ENCODE measurements around the gene EML6.
"Not testable (repeated sequence)": the region's sequence is repeated elsewhere in the genome, so short reads cannot be mapped to it uniquely, and the experiment has no call there.

Gene EML6

GRCh38 chr2:54692556-54692955 is 30.9 kb upstream of the EML6 start:
- no peak for TF ChIP-seq CTCF (IDR thresholded peaks at IDR 0.05; ENCODE audit: insufficient read depth, low read depth, low read length, missing control alignments)
- no peak overlapping the region for H3K4me3 ChIP-seq (ENCODE audit: low read depth, low read length)
- DNase-seq (ENCODE audit: low read depth) = no peak

- TF ChIP-seq CTCF (IDR thresholded peaks at IDR 0.05; ENCODE audit: insufficient read depth, low read depth, low read length, missing control alignments) = no peak
- no peak for DNase-seq (ENCODE audit: low read depth)
- H3K4me3 ChIP-seq (ENCODE audit: low read depth, low read length) = no peak overlapping the region
Observed at GRCh38 chr2:54695378-54695777, 28.1 kb upstream of the EML6 start.

- TF ChIP-seq CTCF (IDR thresholded peaks at IDR 0.05; ENCODE audit: insufficient read depth, low read depth, low read length, missing control alignments) = no peak
Observed at GRCh38 chr2:54697934-54698333, 25.5 kb upstream of the EML6 start.

GRCh38 chr2:54698926-54699325 is 24.5 kb upstream of the EML6 start:
- not testable (repeated sequence) for H3K4me3 ChIP-seq (ENCODE audit: low read depth, low read length); DNase-seq (ENCODE audit: low read depth)

More at GRCh38 chr2:54697934-54698333, 25.5 kb upstream of the EML6 start:
- no peak overlapping the region for H3K4me3 ChIP-seq (ENCODE audit: low read depth, low read length)
- DNase-seq (ENCODE audit: low read depth) = no peak

GRCh38 chr2:54699665-54700064 is 23.8 kb upstream of the EML6 start:
- no peak for DNase-seq (ENCODE audit: low read depth)
- no peak for TF ChIP-seq CTCF (IDR thresholded peaks at IDR 0.05; ENCODE audit: insufficient read depth, low read depth, low read length, missing control alignments)
- H3K4me3 ChIP-seq (ENCODE audit: low read depth, low read length) = no peak overlapping the region

GRCh38 chr2:54701029-54701428 is 22.4 kb upstream of the EML6 start:
- H3K4me3 ChIP-seq (ENCODE audit: low read depth, low read length) = no peak overlapping the region
- no peak for TF ChIP-seq CTCF (IDR thresholded peaks at IDR 0.05; ENCODE audit: insufficient read depth, low read depth, low read length, missing control alignments)
- DNase-seq (ENCODE audit: low read depth) = no peak

GRCh38 chr2:54704238-54704637 is 19.2 kb upstream of the EML6 start:
- TF ChIP-seq CTCF (IDR thresholded peaks at IDR 0.05; ENCODE audit: insufficient read depth, low read depth, low read length, missing control alignments) = no peak
- DNase-seq (ENCODE audit: low read depth) = no peak
- no peak overlapping the region for H3K4me3 ChIP-seq (ENCODE audit: low read depth, low read length)

Data from GM12865 (cell line).